GM12892 (cell line): Measurements from ENCODE around the gene PRICKLE4.

Experiments
- POLR2A ChIP-seq: IDR thresholded peaks from 2 replicates; pipeline ENCODE4 v1.6.1; 2011; ENCODE audit warnings: low read depth, low read length, control low read depth
- POLR2AphosphoS5 ChIP-seq: IDR thresholded peaks from 2 replicates; pipeline ENCODE4 v1.6.1; 2011; ENCODE audit warnings: low read depth, low read length, control low read depth

GRCh38 chr6:41768545-41769308 is 11.9 kb upstream of the PRICKLE4 start:
- no peak for TF ChIP-seq POLR2AphosphoS5
- no peak for TF ChIP-seq POLR2A
